Activated CD8-positive, alpha-beta memory T cell treated with anti-CD3 and anti-CD28 coated beads, Interleukin-2, amount 50 U/mL, for 24 hours (primary cell): ENCODE data around the gene COMP.
"Not testable (repeated sequence)": the region's sequence is repeated elsewhere in the genome, so short reads cannot be mapped to it uniquely, and the experiment has no call there.

ENCODE experiments used
- DNase-seq: peaks from one replicate; pipeline ENCODE4 v3.0.0-alpha.2; 2020; ENCODE audit errors: extremely low read depth

COMP gene

DNA sequence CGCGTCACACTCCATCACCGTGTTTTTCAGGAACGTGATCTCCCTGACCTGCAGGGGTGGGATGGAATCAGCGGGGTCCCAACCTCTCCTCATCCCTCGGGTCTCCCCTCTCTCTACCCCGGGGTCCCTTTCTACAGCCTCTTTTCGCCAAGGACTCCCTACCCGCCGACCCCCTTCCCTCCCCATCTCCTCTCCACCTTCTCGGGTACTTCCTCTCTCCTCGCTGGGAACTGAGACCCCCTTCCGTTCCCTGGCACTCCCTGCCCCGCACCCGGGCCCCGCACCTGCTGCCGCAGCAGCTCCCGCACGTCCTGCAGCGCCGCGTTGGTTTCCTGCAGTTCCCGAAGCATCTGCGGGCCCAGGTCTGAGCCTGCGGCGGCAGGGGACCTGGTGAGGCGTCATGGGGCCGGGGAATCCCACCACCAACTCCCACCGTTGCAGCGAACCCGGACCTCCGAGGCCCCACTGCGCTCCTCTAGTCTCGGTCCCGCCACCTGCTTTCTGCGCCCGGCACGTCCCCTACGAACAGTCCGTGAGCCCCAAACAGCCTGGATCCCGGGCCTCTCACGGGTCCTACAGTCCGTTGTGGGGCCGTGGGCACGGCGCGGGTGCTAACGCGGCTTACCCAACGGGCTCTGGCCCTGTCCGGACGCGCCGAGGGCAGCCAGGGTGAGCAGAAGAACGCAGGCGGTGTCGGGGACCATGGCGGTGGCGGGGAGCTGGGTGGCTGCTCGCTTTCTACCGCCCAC is at the start of gene COMP:
Gene COMP, minus strand, starts transcription at position 740 of the 749 bp plus-strand sequence. Its CDS starts 36 bp downstream, at position 704.
- DNase-seq, result no peak

- DNase-seq, result no peak
These were observed 49.5 kb upstream of the COMP start for GRCh38 chr19:18840288-18841267.

DNA sequence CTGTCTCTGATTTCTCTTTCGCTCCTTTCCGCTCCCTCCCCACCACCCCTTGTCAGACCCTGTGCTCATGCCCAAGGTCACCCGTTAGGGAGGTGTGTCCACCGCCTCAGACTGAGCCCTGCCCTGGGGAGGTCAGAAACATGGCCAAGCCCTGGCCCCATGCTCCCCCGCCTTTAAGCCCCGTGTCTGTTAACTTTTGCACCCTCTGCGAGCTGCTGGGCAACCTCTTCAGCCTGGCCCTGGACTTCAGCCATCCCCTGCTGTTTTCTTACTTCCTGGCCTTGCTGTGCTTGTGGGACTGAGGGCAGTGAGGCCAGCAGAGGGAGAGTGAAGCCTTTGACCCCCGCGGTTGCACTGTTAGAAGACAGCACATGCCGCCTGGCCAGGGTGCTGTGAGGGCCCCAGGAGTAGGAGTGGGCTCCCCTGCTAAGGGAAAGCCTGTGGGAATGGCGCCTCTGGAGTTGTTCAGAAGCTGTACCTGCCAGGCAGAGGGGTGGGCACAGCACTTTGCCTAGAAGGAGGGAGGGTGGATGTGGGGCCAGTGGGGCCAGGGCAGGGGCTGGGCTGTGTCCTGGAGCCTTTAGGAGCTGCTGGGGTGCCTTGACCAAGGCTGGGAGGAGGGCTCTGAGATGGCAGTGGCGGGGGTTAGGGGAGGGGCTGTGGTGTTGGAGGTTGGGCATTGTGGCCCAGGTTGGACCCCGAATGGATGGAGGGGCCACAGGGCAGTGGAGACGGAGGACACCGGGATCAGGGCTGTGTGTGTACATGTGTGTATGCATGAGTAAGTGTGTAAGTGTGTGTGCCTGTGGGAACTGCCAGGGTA is 48.6 kb upstream of the COMP start:
- no peak for DNase-seq

DNA sequence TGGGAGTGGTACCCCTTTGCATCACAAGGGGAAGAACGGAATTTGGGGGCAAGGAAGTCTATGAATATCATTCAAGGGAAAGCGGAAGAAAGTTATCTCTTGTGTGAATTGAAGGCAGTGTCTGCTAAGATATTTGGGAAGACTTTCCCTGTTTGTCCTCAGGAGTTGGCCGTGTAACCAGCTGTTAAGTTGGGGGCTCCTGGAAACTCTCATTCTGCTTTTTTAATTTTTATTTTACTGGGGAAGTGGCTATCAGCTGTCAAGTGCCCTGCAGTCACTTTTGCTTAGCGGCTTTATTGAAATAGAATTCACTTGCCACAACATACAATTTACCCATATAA is 43.5 kb upstream of the COMP start:
- DNase-seq, result no peak

- DNase-seq, result no peak
These were observed 42.9 kb upstream of the COMP start for GRCh38 chr19:18833849-18834643.

DNA sequence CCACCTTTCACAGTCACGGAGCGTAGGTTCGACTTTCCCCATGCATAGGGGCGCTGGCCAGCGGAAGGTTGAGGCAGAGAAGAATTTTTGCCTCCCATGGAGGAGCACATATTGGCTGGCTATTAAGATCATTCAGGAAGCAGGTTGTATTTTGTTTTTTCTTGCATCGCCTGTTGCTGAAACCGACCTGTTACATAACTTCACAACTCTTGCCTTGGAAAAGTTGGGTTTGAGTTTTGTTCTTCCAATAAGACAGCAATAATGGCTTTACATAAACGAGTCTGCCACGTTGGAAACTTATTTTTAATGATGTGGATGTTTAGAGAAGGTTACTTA is 42.0 kb upstream of the COMP start:
- no peak for DNase-seq

- no peak for DNase-seq
These were observed 41.4 kb upstream of the COMP start for GRCh38 chr19:18832306-18833140.

- DNase-seq, result peak; percentile 86
These were observed 40.6 kb upstream of the COMP start, which contains the start of gene UPF1 for GRCh38 chr19:18831524-18832305. TSS of gene UPF1 (plus strand) at chr19:18831959. CDS start at chr19:18832210, 251 bp downstream.

DNA sequence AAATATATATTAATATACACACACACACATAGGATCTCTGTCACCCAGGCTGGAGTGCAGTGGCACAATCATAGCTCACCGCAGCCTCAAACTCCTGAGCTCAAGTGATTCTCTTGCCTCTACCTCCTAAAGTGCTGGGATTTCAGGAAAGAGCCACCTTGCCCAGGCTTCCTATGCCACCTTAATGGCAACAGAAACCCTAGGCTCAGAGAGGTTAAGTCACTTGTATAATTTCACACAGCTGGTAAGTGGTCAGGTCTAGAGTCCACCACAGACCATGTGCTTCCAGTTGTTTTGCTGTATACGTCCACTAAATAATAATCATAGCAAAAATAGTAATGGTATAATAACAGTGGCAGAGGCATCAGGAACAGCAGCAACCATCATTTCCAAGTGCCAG is 39.4 kb upstream of the COMP start:
- DNase-seq, result no peak

- DNase-seq, result no peak
These were observed 37.7 kb upstream of the COMP start for GRCh38 chr19:18828786-18829185.

DNA sequence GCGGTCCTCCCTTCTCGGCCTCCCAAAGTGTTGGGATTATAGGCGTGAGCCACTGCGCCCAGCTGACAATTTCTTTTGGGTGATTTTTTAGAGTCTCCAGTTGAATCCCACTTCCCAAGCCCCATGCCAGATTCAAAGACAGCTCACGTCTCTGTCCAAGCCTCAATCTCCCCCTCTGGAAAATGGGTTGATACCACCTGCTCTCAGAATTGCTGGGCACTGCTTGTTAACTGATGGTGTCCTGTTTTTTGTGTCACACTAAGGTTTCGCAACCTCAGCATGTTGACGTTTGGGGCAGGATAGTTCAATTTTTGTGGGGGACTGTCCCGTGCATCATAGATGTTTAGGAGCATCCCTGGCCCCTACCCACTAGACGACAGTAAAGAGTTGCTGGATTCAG is 26.5 kb upstream of the COMP start:
- DNase-seq, result no peak

- DNase-seq, result not testable (repeated sequence)
These were observed 25.5 kb upstream of the COMP start for GRCh38 chr19:18816645-18817044.

GRCh38 chr19:18815673-18816072 is 24.6 kb upstream of the COMP start:
- no peak for DNase-seq

DNA sequence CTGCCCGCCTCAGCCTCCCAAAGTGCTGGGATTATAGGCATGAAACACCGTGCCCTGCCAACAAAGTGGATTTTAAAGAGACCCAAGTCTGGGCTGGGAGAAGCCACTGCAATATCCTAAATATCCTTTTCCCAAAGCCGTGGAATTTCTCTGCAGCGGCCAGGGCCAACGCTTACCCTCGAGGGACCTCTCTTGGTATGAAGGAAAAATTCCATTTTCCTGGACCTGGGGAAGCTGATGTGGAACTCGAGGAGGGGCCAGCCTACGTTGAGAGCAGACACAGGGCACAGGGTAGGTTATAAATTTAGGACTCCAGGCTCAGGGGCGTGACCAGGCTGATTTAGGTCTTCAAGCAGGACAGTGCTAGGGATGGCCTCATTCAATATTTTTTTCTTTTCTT is 23.0 kb upstream of the COMP start:
- no peak for DNase-seq

DNA sequence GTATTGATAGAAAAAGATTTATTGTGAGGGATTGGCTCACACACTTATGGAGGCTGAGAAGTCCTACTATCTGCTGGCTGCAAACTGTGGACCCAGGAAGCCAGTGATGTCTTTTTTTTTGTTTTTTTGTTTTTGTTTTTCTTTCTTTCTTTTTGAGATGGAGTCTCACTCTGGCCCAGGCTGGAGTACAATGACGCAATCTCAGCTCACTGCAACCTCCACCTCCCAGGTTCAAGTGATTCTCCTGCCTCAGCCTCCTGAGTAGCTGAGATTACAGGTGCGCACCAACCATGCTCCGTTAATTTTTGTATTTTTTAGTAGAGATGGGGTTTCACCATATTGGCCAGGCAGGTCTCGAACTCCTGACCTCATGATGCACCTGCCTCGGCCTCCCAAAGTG is 20.5 kb upstream of the COMP start:
- DNase-seq, result not testable (repeated sequence)

DNA sequence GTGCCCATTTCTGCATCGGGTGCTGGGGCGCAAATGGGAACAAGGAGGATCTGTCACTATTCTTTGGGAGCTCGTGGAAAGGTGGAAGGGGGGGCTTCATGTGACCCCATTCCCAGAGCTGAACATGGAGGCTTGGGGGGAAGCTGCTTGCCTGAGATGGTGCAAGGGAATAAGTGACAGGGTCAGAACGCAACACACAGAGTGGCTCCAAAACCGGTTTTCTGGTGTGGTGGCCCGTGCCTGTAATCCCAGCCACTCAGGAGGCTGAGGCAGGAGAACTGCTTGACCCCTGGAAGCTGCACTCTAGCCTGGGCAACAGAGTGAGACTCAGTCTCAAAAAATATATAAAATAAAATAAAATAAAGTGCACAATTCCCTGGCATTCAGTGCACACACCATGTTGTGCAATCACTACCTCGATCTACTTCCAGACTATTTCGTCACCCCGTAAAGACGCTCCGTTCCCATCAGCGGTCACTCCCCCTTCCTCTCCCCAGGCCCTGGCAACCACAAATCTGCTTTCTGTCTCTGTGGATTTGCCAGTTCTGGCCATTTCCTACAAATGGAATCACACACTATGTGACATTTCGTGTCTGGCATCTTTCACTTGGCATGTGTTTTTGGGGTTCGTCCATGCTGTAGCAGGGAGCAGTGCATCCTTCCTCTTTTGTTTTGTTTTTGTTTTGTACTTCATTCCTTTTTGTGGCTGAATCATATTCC is 18.2 kb upstream of the COMP start:
- no peak for DNase-seq

DNA sequence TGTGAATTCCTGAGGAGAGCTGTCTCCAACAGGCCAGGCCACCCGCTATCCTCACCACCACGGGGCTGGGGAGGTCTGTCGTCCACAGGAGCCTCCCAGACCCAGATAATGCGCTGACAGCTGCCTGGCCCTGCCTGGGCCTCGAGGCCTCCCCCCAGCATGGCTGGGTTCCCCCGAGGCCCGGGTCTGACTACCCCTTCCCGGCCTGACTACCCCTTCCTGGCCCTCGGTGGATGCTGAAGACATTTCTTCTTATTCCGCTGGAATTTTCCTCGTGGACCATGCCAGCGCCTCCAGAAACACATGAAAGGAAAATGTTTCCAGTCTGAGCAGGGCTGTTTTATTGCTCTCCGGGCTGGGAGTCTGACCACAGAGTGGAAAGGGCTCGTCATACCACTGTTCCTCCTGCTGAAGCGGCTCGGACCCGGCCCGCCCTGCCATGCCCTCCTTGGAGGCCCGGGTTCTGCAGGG is 16.8 kb upstream of the COMP start:
- DNase-seq, result no peak

DNA sequence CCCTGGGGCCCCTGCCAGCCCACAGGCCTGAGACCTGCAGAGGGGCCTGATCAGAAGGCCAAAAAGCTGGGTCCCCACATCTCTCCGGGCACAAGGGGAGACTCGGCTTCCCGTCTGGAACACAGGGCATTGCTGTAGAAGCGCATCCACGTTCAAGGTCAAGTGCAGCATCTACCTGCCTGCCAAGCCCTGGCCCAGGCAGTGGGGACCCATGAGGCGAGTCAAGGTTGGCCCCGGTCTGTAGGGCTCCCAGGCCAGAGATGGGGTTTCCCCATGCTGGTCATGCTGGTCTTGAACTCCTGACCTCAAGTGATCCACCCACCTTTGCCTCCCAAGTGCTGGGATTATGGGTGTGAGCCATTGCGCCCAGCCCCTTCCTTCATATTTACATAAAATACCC is 13.5 kb upstream of the COMP start:
- DNase-seq, result no peak

DNA sequence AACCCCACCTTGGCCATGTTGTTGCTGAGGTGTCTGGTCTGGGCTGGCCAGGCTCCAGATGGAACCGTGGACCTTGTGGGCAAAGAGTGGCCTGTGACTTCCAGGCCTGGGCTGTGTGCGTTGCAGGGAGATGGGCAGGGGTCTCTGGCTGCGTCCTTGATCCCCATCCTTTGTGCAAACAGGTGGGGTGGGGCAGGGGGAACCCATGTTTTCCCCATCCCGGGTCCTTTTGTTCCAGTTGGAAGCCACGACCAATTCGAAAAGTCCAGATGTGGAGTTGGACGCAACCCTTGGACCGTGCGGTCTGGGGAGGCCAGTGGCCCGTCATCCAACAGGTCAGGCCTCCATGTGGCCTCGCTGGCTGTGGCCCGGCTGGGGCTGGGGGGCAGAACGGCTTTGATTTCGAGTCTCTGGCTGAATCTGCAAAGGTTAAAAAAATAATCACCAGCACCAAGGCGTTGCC is 13.1 kb upstream of the COMP start:
- no peak for DNase-seq
